ENCODE measurements around the gene PRRT1B. TPM values are rescaled to one million over a fixed set of nuclear protein-coding genes. Genes with fewer than 3 reads are reported as not detected.

The PRRT1B gene
- total and polyA plus RNA-seq, 9 of the 15 experiments (the other 6 are each of a cell fraction or from before 2014, with no cell fraction given) = not detected

GRCh38 chr9:131502781-131503625, 42.3 kb upstream of the PRRT1B start, which contains the start of gene POMT1 (continued):
- TF ChIP-seq DEAF1 (CRISPR knock-in tag; IDR thresholded peaks at IDR 0.05) (peak; percentile 43; the same call in 1 of the 2 replicates), ZNF79 (CRISPR knock-in tag; IDR thresholded peaks at IDR 0.05; ENCODE audit: low read depth) (no peak), LARP7 (IDR thresholded peaks at IDR 0.05) (no peak), U2AF2 (optimal IDR thresholded peaks at IDR 0.05; ENCODE audit: low read depth, low read length) (no peak), PTTG1 (tag; IDR thresholded peaks at IDR 0.05; ENCODE audit: low read depth) (no peak), TBP (optimal IDR thresholded peaks at IDR 0.05; ENCODE audit: low read depth, low read length) (peak; percentile 56), CAMTA2 (CRISPR knock-in tag; conservative IDR thresholded peaks at IDR 0.05) (no peak), KAT7 (CRISPR knock-in tag; IDR thresholded peaks at IDR 0.05; ENCODE audit: borderline replicate concordance) (peak; percentile 98), ATF3 (IDR thresholded peaks at IDR 0.05) (no peak), ATF3 (CRISPR knock-in tag; conservative IDR thresholded peaks at IDR 0.05) (no peak), ZNF316 (IDR thresholded peaks at IDR 0.05) (0 out of 2 replicates have a peak, but pooled peaks have one; percentile 29), SUPT5H (IDR thresholded peaks at IDR 0.05) (peak; percentile 66), POLR2A (conservative IDR thresholded peaks at IDR 0.05) (peak; percentile 72; the same call in 1 of the 2 replicates), ATF7 (IDR thresholded peaks at IDR 0.05) (peak; percentile 63; the same call in 1 of the 2 replicates), ETS1 (conservative IDR thresholded peaks at IDR 0.05; ENCODE audit: control insufficient read depth, low read depth, low read length) (peak; percentile 89)
